H1 (cell line): Measurements from ENCODE around the gene SPACA4. TPM values are rescaled to one million over a fixed set of nuclear protein-coding genes. Genes with fewer than 3 reads are reported as not detected.

ENCODE experiments used
- CTCF ChIA-PET: fragments of 300-600 bp; sonication (Branson Sonifier 250); formaldehyde crosslinking; loops from one replicate; lab custom pipeline; 2021; ENCODE audit not compliant: partially characterized antibody; lab: Charles Lee
- POLR2A ChIA-PET: fragments of 300-600 bp; sonication (Branson Sonifier 250); formaldehyde crosslinking; loops from one replicate; lab custom pipeline; 2021; ENCODE audit warnings: inconsistent platforms; ENCODE audit not compliant: partially characterized antibody; lab: Charles Lee
- DNase-seq, 2 experiments: peaks; one replicate each; pipeline versions ENCODE4 v3.0.0 to v3.0.0-alpha.2; 2010 to 2022; ENCODE audit warnings: low spot score in 2 of 2, low read depth in 1 of 2, mixed read lengths in 1 of 2
- FAIRE-seq: peaks from 2 replicates; lab custom pipeline; 2011; peaks lifted over from hg19 to GRCh38; lab: Jason Lieb, UNC
- H2AFZ ChIP-seq: 2 replicates; pipeline ENCODE4 v1.8.1; 2012; ENCODE audit warnings: low read length, inconsistent platforms
- H2AK5ac ChIP-seq: 2 replicates; pipeline ENCODE4 v1.6.1; 2013; ENCODE audit warnings: low read depth, low read length
- H2BK120ac ChIP-seq: replicated peaks from 2 replicates; pipeline ENCODE3; 2013; ENCODE audit warnings: low read depth, low read length, inconsistent platforms
- H2BK12ac ChIP-seq: 2 replicates; pipeline ENCODE4 v1.6.1; 2013; ENCODE audit warnings: low read depth, low read length
- H2BK15ac ChIP-seq: 2 replicates; pipeline ENCODE4 v1.6.1; 2013; ENCODE audit warnings: low read length
- H2BK20ac ChIP-seq: 2 replicates; pipeline ENCODE4 v1.6.1; 2013; ENCODE audit warnings: low read length
- H2BK5ac ChIP-seq: 2 replicates; pipeline ENCODE4 v1.6.1; 2013; ENCODE audit warnings: low read depth, low read length
- H3K14ac ChIP-seq: 2 replicates; pipeline ENCODE4 v1.6.1; 2013; ENCODE audit warnings: inconsistent platforms; ENCODE audit not compliant: insufficient read length
- H3K18ac ChIP-seq: 2 replicates; pipeline ENCODE4 v1.6.1; 2013; ENCODE audit warnings: low read length; ENCODE audit errors: extremely low read depth
- H3K23ac ChIP-seq: 2 replicates; pipeline ENCODE4 v1.6.1; 2013; ENCODE audit warnings: inconsistent platforms; ENCODE audit not compliant: insufficient read length
- H3K23me2 ChIP-seq: 2 replicates; pipeline ENCODE4 v1.6.1; 2013; ENCODE audit warnings: low read depth, low read length
- H3K27ac ChIP-seq: 2 replicates; pipeline ENCODE4 v1.6.1; 2011; ENCODE audit warnings: low read depth, low read length, inconsistent platforms
- H3K27me3 ChIP-seq, 4 experiments: replicated peaks in 1 of 4; 1 replicate in 1 of 4; 2 replicates in 3 of 4; pipeline versions ENCODE4 v1.6.1 to v1.8.1; 2011 to 2013; ENCODE audit warnings: low read length in 3 of 4, mild to moderate bottlenecking in 3 of 4, inconsistent platforms in 2 of 4, mixed read lengths in 2 of 4, moderate library complexity in 1 of 4; ENCODE audit not compliant: control insufficient read depth in 3 of 4, insufficient read depth in 3 of 4; ENCODE audit errors: extremely low read depth in 1 of 4
- H3K36me3 ChIP-seq, 4 experiments: 2 replicates each; pipeline versions ENCODE4 v1.6.1 to v1.8.1; 2011 to 2013; ENCODE audit warnings: mild to moderate bottlenecking in 4 of 4, low read length in 3 of 4, moderate library complexity in 2 of 4, control low read depth in 1 of 4, inconsistent platforms in 1 of 4; ENCODE audit not compliant: insufficient read depth in 4 of 4, control insufficient read depth in 2 of 4
- H3K4ac ChIP-seq: replicated peaks from 2 replicates; pipeline ENCODE3; 2013; ENCODE audit warnings: low read length, low read depth, mixed read lengths, inconsistent platforms; ENCODE audit not compliant: insufficient read length
- H3K4me1 ChIP-seq, 4 experiments: replicated peaks in 1 of 4; 1 replicate in 1 of 4; 2 replicates in 3 of 4; pipeline versions ENCODE4 v1.6.1 to v1.8.1; 2011 to 2013; ENCODE audit warnings: low read length in 3 of 4, inconsistent platforms in 2 of 4, mixed read lengths in 1 of 4; ENCODE audit not compliant: insufficient read depth in 4 of 4, control insufficient read depth in 3 of 4
- H3K4me2 ChIP-seq, 2 experiments: 2 replicates each; pipeline versions ENCODE4 v1.6.1 to v1.8.1; 2011 to 2013; ENCODE audit warnings: low read depth in 2 of 2, low read length in 2 of 2, control low read depth in 1 of 2, inconsistent platforms in 1 of 2, mild to moderate bottlenecking in 1 of 2; ENCODE audit not compliant: insufficient read depth in 1 of 2
- H3K4me3 ChIP-seq, 4 experiments: fragments of 200-600, 300-600 bp in 1 of 4; sonication (generic), shearing (Covaris generic), sonication (Bioruptor Twin) in 1 of 4; 2 replicates each; pipeline versions ENCODE4 v1.5.1 to v1.8.1; 2011 to 2016; ENCODE audit warnings: low read length in 4 of 4, low read depth in 3 of 4, control low read depth in 2 of 4, inconsistent platforms in 2 of 4, mild to moderate bottlenecking in 2 of 4, mixed read lengths in 1 of 4, moderate library complexity in 1 of 4; ENCODE audit not compliant: insufficient read depth in 2 of 4; ENCODE audit errors: extremely low read depth in 1 of 4
- H3K56ac ChIP-seq: replicated peaks from 2 replicates; pipeline ENCODE3; 2013; ENCODE audit warnings: low read depth, mild to moderate bottlenecking, mixed read lengths, low read length, inconsistent platforms; ENCODE audit not compliant: insufficient read length
- H3K79me1 ChIP-seq: 2 replicates; pipeline ENCODE4 v1.6.1; 2013; ENCODE audit warnings: low read depth, low read length, control low read depth
- H3K79me2 ChIP-seq, 2 experiments: 2 replicates each; pipeline versions ENCODE4 v1.6.1 to v1.8.1; 2012 to 2013; ENCODE audit warnings: low read length in 2 of 2, mild to moderate bottlenecking in 2 of 2, inconsistent platforms in 1 of 2; ENCODE audit not compliant: insufficient read depth in 2 of 2, control insufficient read depth in 1 of 2
- H3K9ac ChIP-seq, 4 experiments: replicated peaks in 1 of 4; 1 replicate in 1 of 4; 2 replicates in 3 of 4; pipeline versions ENCODE4 v1.6.1 to v1.8.1; 2011 to 2013; ENCODE audit warnings: low read depth in 3 of 4, low read length in 3 of 4, control low read depth in 2 of 4, mild to moderate bottlenecking in 2 of 4, moderate library complexity in 2 of 4, inconsistent platforms in 1 of 4; ENCODE audit errors: extremely low read depth in 1 of 4
- H3K9me3 ChIP-seq, 2 experiments: 2 replicates each; pipeline versions ENCODE4 v1.6.1 to v1.8.1; 2012 to 2013; ENCODE audit warnings: mild to moderate bottlenecking in 2 of 2, moderate library complexity in 2 of 2, control low read depth in 1 of 2, inconsistent platforms in 1 of 2, low read depth in 1 of 2, low read length in 1 of 2, mixed read lengths in 1 of 2; ENCODE audit not compliant: insufficient read depth in 2 of 2
- H4K20me1 ChIP-seq, 2 experiments: replicated peaks in 1 of 2; 2 replicates each; pipeline versions ENCODE3 to v1.8.1; 2011 to 2013; ENCODE audit warnings: inconsistent platforms in 2 of 2, low read length in 2 of 2, mild to moderate bottlenecking in 1 of 2; ENCODE audit not compliant: insufficient read depth in 2 of 2, control insufficient read depth in 1 of 2
- H4K5ac ChIP-seq: 2 replicates; pipeline ENCODE4 v1.6.1; 2013; ENCODE audit warnings: low read length, low read depth, mixed read lengths, inconsistent platforms; ENCODE audit not compliant: insufficient read length
- H4K8ac ChIP-seq: 2 replicates; pipeline ENCODE4 v1.8.0; 2013; ENCODE audit warnings: mild to moderate bottlenecking, moderate library complexity, low read length, inconsistent platforms; ENCODE audit not compliant: insufficient read depth; ENCODE audit errors: extremely low read depth
- H4K91ac ChIP-seq: replicated peaks from 2 replicates; pipeline ENCODE3; 2013; ENCODE audit warnings: low read length, mixed read lengths, inconsistent platforms; ENCODE audit not compliant: insufficient read length
- SP1 ChIP-seq: IDR thresholded peaks from 2 replicates; pipeline ENCODE4 v1.6.1; 2011; ENCODE audit warnings: low read depth, low read length
- TAF1 ChIP-seq: IDR thresholded peaks from 2 replicates; pipeline ENCODE4 v1.6.1; 2011; ENCODE audit warnings: mild to moderate bottlenecking, low read depth, low read length
- WGBS, 2 experiments: shearing (Covaris generic) in 1 of 2; methylation state at CpG; one replicate each; pipeline versions ENCODE4 v1.1.6 to v1.1.7; 2013 to 2015; ENCODE audit warnings: low lambda C conversion rate in 2 of 2, mixed read lengths in 2 of 2, inconsistent platforms in 1 of 2, low coverage in 1 of 2, missing lambda C conversion rate in 1 of 2; ENCODE audit not compliant: insufficient replicate concordance in 2 of 2, insufficient coverage in 1 of 2, insufficient read length in 1 of 2; ENCODE audit errors: extremely low coverage in 1 of 2, missing lambda C conversion rate in 1 of 2; 5-methylcytosine and 5-hydroxymethylcytosine counted together
- polyA plus RNA-seq, 7 experiments: library from polyadenylated mRNA; depleted of rRNA in 3 of 7; stranded (reverse) in 5 of 7; unstranded in 2 of 7; fragments of >200 nt in 5 of 7; fragments of 200-250 nt in 2 of 7; gene quantifications; 1 replicate in 5 of 7; 2 replicates in 1 of 7; 4 replicates in 1 of 7; pipeline versions ENCODE4 v1.2.1 to v1.2.3, GENCODE V29; 2011 to 2013; ENCODE audit warnings: missing spikeins in 2 of 7, mixed read lengths in 2 of 7
- total RNA-seq: library from RNA; stranded (reverse); fragmentation: NEBNext Ultra II Directional; extraction: Animal tissue kit (Norgen Biotek cat#: 25700); gene quantifications from 2 replicates; pipeline ENCODE4 v1.2.1, GENCODE V29; 2021

SPACA4 gene
- total and polyA plus RNA-seq, 2 of the 8 experiments (the other 6 are each of a cell fraction or from before 2014, with no cell fraction given): not detected

DNA sequence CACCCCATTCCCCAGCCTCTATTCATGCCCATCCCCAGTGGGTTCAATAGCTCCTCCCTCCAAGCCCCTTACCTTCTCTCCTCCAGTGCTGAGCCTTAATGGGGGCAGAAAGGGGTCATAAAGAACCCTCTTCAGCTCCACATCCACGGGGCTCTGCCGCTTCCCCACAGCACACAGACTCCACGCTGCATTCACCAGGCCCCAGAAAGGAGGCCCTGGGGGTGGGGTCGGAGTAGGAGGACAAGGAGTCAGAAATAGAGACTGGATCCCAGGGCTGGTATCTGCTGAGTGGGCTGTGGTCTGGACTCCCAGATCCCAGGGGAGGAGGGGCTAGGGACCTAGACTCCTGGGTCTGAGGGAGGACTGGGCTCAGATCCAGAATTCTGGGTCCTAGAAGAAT is 37.8 kb downstream of the SPACA4 start:
- no peak overlapping the region for H2BK20ac ChIP-seq
- H3K56ac ChIP-seq: no peak overlapping the region
- H3K14ac ChIP-seq: no peak overlapping the region
- CTCF ChIA-PET: interaction anchor here (1.0 to 3.4 kb wide), 4 partner anchors 11 to 52 kb away, joined by 3 to 26 read pairs (median 5); partner anchors contain the start of gene FUT2
- no peak overlapping the region for H2AFZ ChIP-seq
- peak overlapping the region; percentile 68 to 84 (median 82) for H3K4me3 ChIP-seq
- H2BK120ac ChIP-seq: no peak overlapping the region
- H3K4ac ChIP-seq: peak overlapping the region; percentile 92
- H2AK5ac ChIP-seq: peak overlapping the region; percentile 82; the same call in 1 of the 2 replicates
- H3K27ac ChIP-seq: no peak overlapping the region
- peak overlapping the region; percentile 52 for H4K91ac ChIP-seq
- H3K9me3 ChIP-seq: no peaks in the 10 kb centered on the region
- 75% methylated on average over 4 of the region's 4 CpGs; no CpG with 5 or more reads in 1 of the 2 experiments for WGBS, 2 experiments
- no peak overlapping the region for H2BK12ac ChIP-seq
- peaks cover 0 to 16% (median 1%) of the 10 kb centered on the region in 4 experiments; a peak in 4 of 7 replicates for H3K4me1 ChIP-seq
- no peak overlapping the region for H3K9ac ChIP-seq
- peak overlapping the region; percentile 89 to 98 for H3K4me2 ChIP-seq
- no peak overlapping the region for H4K5ac ChIP-seq
- H4K8ac ChIP-seq: no peak overlapping the region; the same call in 1 of the 2 replicates
- 0 out of 2 replicates have a peak overlapping the region, but pooled peaks have one; percentile 46 for H2BK15ac ChIP-seq
- H3K27me3 ChIP-seq: no peaks in the 10 kb centered on the region
- H3K23me2 ChIP-seq: peaks cover 11% of the 10 kb centered on the region
- POLR2A ChIA-PET: interaction anchor here (1.5 to 5.6 kb wide), 7 partner anchors 14 to 193 kb away, joined by 3 to 28 read pairs (median 6); partner anchors contain the start of genes HSD17B14 and IZUMO1
- TF ChIP-seq SP1 (no peak), TAF1 (0 out of 2 replicates have a peak, but pooled peaks have one; percentile 33)
- peaks cover 0 to 11% of the 10 kb centered on the region in 2 experiments; a peak in 2 of 4 replicates for H3K79me2 ChIP-seq
- H2BK5ac ChIP-seq: peak overlapping the region; percentile 49; the same call in 1 of the 2 replicates
- no peaks in the 10 kb centered on the region for H3K79me1 ChIP-seq
- no peak overlapping the region for H3K23ac ChIP-seq
- FAIRE-seq: no peak
- no peaks in the 10 kb centered on the region for H4K20me1 ChIP-seq
- H3K18ac ChIP-seq: peak overlapping the region; percentile 95
- no peaks in the 10 kb centered on the region for H3K36me3 ChIP-seq
- DNase-seq: no peak
